HepG2 (cell line): ENCODE data around the gene CMTM4. TPM values are rescaled to one million over a fixed set of nuclear protein-coding genes. Genes with fewer than 3 reads are reported as not detected.

ENCODE experiments used
- ARHGAP35 ChIP-seq: sonication (generic); formaldehyde crosslinking; IDR thresholded peaks from 2 replicates; pipeline ENCODE4 v1.9.0; 2022; ENCODE audit warnings: mild to moderate bottlenecking, inconsistent platforms, moderate library complexity, missing genetic modification reagents, borderline replicate concordance
- DNMT1 ChIP-seq: sonication (generic); formaldehyde crosslinking; IDR thresholded peaks from 2 replicates; pipeline ENCODE4 v1.5.1; 2020; ENCODE audit warnings: mild to moderate bottlenecking, missing genetic modification reagents
- DNMT3B ChIP-seq: conservative IDR thresholded peaks from 2 replicates; pipeline ENCODE4 v1.6.1; 2016; ENCODE audit warnings: missing biosample characterization, control low read depth
- KDM4B ChIP-seq: sonication (generic); formaldehyde crosslinking; IDR thresholded peaks from 2 replicates; pipeline ENCODE4 v1.4.0; 2020; ENCODE audit warnings: missing genetic modification reagents
- MED1 ChIP-seq: sonication (generic); formaldehyde crosslinking; IDR thresholded peaks from 2 replicates; pipeline ENCODE4 v1.4.0; 2020; ENCODE audit warnings: missing genetic modification reagents
- NFKB2 ChIP-seq: sonication (generic); formaldehyde crosslinking; IDR thresholded peaks from 2 replicates; pipeline ENCODE4 v1.4.0; 2020; ENCODE audit warnings: missing genetic modification reagents, borderline replicate concordance
- PPARG ChIP-seq: conservative IDR thresholded peaks from 2 replicates; pipeline ENCODE4 v1.6.1; 2016; ENCODE audit warnings: missing biosample characterization, missing genetic modification reagents
- RFXANK ChIP-seq: IDR thresholded peaks from 2 replicates; pipeline ENCODE4 v1.6.1; 2016
- ZNF225 ChIP-seq: sonication (generic); formaldehyde crosslinking; IDR thresholded peaks from 2 replicates; pipeline ENCODE4 v1.4.0; 2020; ENCODE audit warnings: mild to moderate bottlenecking, missing genetic modification reagents
- ZNF460 ChIP-seq: sonication (generic); formaldehyde crosslinking; IDR thresholded peaks from 2 replicates; pipeline ENCODE4 v1.5.1; 2020; ENCODE audit warnings: missing genetic modification reagents, mild to moderate bottlenecking, borderline replicate concordance
- ZNF572 ChIP-seq: sonication (generic); formaldehyde crosslinking; IDR thresholded peaks from 2 replicates; pipeline ENCODE4 v1.5.1; 2020; ENCODE audit warnings: mild to moderate bottlenecking, missing genetic modification reagents
- ZNF703 ChIP-seq: sonication (generic); formaldehyde crosslinking; IDR thresholded peaks from 2 replicates; pipeline ENCODE4 v1.5.1; 2020; ENCODE audit warnings: missing genetic modification reagents, mild to moderate bottlenecking, moderate library complexity, borderline replicate concordance
- polyA plus RNA-seq, 8 experiments: library from polyadenylated mRNA; depleted of rRNA in 3 of 8; stranded (reverse) in 7 of 8; unstranded in 1 of 8; fragments of >200 nt; fragmentation: Illumina TruSeq in 4 of 8; extraction: Trizol in 4 of 8; gene quantifications; 2 replicates each; pipeline versions ENCODE4 v1.2.1 to v1.2.3, GENCODE V29; 2011 to 2016; ENCODE audit warnings: low read depth in 4 of 8, missing spikeins in 1 of 8, mixed read lengths in 1 of 8; ENCODE audit not compliant: insufficient read depth in 1 of 8
- total RNA-seq, 5 experiments: library from RNA; depleted of rRNA; stranded (reverse); fragments of >200 nt; fragmentation: Illumina TruSeq; extraction: Trizol; gene quantifications; 2 replicates each; pipeline ENCODE4 v1.2.3, GENCODE V29; 2016; ENCODE audit warnings: low read depth in 1 of 5
- TF ChIP-seq, protein P1 (sequence below): sonication (generic); formaldehyde crosslinking; IDR thresholded peaks from 2 replicates; pipeline ENCODE4 v1.5.0; 2020; ENCODE audit warnings: mild to moderate bottlenecking, missing genetic modification reagents, borderline replicate concordance
- TF ChIP-seq, protein P2 (sequence below): sonication (generic); formaldehyde crosslinking; IDR thresholded peaks from 2 replicates; pipeline ENCODE4 v1.4.0; 2020; ENCODE audit warnings: missing genetic modification reagents, borderline replicate concordance
- TF ChIP-seq, protein P3 (sequence below): sonication (generic); formaldehyde crosslinking; IDR thresholded peaks from 2 replicates; pipeline ENCODE4 v1.5.0; 2020; ENCODE audit warnings: missing genetic modification reagents

The CMTM4 gene
- total and polyA plus RNA-seq, 2 of the 13 experiments (the other 11 are each of a cell fraction or from before 2014, with no cell fraction given): 32.0 to 36.3 TPM

DNA sequence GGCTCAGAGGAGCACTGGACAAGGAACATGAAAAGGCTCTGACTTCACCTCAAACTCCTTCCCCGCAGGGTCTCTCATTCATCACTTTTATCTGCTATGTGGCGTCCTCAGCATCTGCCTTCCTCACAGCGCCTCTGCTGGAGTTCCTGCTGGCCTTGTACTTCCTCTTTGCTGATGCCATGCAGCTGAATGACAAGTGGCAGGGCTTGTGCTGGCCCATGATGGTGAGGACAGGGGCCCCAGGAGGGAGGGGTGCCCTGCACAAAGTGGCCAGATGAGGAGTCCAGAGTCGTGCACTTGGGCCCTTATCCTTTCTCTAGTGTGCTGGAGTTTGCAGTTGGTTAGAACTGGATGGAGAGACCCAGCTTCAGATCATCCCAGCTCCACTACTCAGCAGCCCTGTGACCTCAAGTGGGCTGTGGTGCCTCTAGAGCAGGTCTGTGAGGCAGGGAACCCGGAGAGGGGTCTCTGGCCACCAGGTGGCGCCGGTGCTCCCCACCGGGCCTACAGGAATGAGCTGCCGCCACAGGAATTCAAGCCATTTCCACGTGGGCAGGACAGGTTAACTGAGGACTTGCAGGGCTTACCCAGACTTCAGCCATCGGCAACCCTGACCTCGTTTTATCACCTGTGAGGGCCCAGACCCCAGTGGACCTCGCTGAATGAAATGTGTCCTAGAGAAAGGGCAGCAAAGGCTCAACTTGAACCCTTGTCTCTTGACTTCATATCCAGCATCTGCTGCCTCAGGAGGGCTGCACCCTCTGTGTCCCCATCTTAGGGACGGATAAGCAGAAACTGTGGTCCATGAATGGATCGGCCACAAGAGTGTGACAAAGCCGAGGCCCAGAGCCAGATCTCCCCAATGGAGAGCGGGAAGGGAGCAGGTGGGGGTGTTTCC is 88.1 kb downstream of the CMTM4 start (continued):
- TF ChIP-seq, protein P1, sequence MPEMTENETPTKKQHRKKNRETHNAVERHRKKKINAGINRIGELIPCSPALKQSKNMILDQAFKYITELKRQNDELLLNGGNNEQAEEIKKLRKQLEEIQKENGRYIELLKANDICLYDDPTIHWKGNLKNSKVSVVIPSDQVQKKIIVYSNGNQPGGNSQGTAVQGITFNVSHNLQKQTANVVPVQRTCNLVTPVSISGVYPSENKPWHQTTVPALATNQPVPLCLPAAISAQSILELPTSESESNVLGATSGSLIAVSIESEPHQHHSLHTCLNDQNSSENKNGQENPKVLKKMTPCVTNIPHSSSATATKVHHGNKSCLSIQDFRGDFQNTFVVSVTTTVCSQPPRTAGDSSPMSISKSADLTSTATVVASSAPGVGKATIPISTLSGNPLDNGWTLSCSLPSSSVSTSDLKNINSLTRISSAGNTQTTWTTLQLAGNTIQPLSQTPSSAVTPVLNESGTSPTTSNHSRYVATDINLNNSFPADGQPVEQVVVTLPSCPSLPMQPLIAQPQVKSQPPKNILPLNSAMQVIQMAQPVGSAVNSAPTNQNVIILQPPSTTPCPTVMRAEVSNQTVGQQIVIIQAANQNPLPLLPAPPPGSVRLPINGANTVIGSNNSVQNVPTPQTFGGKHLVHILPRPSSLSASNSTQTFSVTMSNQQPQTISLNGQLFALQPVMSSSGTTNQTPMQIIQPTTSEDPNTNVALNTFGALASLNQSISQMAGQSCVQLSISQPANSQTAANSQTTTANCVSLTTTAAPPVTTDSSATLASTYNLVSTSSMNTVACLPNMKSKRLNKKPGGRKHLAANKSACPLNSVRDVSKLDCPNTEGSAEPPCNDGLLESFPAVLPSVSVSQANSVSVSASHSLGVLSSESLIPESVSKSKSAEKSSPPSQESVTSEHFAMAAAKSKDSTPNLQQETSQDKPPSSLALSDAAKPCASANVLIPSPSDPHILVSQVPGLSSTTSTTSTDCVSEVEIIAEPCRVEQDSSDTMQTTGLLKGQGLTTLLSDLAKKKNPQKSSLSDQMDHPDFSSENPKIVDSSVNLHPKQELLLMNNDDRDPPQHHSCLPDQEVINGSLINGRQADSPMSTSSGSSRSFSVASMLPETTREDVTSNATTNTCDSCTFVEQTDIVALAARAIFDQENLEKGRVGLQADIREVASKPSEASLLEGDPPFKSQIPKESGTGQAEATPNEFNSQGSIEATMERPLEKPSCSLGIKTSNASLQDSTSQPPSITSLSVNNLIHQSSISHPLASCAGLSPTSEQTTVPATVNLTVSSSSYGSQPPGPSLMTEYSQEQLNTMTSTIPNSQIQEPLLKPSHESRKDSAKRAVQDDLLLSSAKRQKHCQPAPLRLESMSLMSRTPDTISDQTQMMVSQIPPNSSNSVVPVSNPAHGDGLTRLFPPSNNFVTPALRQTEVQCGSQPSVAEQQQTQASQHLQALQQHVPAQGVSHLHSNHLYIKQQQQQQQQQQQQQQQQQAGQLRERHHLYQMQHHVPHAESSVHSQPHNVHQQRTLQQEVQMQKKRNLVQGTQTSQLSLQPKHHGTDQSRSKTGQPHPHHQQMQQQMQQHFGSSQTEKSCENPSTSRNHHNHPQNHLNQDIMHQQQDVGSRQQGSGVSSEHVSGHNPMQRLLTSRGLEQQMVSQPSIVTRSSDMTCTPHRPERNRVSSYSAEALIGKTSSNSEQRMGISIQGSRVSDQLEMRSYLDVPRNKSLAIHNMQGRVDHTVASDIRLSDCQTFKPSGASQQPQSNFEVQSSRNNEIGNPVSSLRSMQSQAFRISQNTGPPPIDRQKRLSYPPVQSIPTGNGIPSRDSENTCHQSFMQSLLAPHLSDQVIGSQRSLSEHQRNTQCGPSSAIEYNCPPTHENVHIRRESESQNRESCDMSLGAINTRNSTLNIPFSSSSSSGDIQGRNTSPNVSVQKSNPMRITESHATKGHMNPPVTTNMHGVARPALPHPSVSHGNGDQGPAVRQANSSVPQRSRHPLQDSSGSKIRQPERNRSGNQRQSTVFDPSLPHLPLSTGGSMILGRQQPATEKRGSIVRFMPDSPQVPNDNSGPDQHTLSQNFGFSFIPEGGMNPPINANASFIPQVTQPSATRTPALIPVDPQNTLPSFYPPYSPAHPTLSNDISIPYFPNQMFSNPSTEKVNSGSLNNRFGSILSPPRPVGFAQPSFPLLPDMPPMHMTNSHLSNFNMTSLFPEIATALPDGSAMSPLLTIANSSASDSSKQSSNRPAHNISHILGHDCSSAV (CRISPR knock-in tag): 0 out of 2 replicates have a peak, but pooled peaks have one; percentile 58
- TF ChIP-seq, protein P2, sequence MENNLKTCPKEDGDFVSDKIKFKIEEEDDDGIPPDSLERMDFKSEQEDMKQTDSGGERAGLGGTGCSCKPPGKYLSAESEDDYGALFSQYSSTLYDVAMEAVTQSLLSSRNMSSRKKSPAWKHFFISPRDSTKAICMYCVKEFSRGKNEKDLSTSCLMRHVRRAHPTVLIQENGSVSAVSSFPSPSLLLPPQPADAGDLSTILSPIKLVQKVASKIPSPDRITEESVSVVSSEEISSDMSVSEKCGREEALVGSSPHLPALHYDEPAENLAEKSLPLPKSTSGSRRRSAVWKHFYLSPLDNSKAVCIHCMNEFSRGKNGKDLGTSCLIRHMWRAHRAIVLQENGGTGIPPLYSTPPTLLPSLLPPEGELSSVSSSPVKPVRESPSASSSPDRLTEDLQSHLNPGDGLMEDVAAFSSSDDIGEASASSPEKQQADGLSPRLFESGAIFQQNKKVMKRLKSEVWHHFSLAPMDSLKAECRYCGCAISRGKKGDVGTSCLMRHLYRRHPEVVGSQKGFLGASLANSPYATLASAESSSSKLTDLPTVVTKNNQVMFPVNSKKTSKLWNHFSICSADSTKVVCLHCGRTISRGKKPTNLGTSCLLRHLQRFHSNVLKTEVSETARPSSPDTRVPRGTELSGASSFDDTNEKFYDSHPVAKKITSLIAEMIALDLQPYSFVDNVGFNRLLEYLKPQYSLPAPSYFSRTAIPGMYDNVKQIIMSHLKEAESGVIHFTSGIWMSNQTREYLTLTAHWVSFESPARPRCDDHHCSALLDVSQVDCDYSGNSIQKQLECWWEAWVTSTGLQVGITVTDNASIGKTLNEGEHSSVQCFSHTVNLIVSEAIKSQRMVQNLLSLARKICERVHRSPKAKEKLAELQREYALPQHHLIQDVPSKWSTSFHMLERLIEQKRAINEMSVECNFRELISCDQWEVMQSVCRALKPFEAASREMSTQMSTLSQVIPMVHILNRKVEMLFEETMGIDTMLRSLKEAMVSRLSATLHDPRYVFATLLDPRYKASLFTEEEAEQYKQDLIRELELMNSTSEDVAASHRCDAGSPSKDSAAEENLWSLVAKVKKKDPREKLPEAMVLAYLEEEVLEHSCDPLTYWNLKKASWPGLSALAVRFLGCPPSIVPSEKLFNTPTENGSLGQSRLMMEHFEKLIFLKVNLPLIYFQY (CRISPR knock-in tag): peak; percentile 87
- TF ChIP-seq PPARG (CRISPR knock-in tag): peak; percentile 78
- 0 out of 2 replicates have a peak, but pooled peaks have one; percentile 68 for TF ChIP-seq DNMT3B (CRISPR knock-in tag)
- TF ChIP-seq ZNF225 (CRISPR knock-in tag): peak; percentile 62; the same call in 1 of the 2 replicates
- TF ChIP-seq, protein P3, sequence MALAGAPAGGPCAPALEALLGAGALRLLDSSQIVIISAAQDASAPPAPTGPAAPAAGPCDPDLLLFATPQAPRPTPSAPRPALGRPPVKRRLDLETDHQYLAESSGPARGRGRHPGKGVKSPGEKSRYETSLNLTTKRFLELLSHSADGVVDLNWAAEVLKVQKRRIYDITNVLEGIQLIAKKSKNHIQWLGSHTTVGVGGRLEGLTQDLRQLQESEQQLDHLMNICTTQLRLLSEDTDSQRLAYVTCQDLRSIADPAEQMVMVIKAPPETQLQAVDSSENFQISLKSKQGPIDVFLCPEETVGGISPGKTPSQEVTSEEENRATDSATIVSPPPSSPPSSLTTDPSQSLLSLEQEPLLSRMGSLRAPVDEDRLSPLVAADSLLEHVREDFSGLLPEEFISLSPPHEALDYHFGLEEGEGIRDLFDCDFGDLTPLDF (CRISPR knock-in tag): no peak; the same call in 1 of the 2 replicates
- TF ChIP-seq DNMT1 (CRISPR knock-in tag): peak; percentile 70; the same call in 1 of the 2 replicates
- TF ChIP-seq MED1: peak; percentile 83
- no peak for TF ChIP-seq ZNF460 (CRISPR knock-in tag)
- TF ChIP-seq KDM4B (CRISPR knock-in tag): peak; percentile 91
- 0 out of 2 replicates have a peak, but pooled peaks have one; percentile 41 for TF ChIP-seq ZNF703
- no peak for TF ChIP-seq ZNF572 (CRISPR knock-in tag)
- TF ChIP-seq ARHGAP35 (CRISPR knock-in tag): peak; percentile 77; the same call in 1 of the 2 replicates
- TF ChIP-seq NFKB2 (CRISPR knock-in tag): peak; percentile 95
- no peak for TF ChIP-seq RFXANK (CRISPR knock-in tag)
